ENCODE data around the gene TECTA.

TECTA gene

GRCh38 chr11:121194731-121195596, 93.9 kb downstream of the TECTA start:
- peak; percentile 80 for TF ChIP-seq CTCF (IDR thresholded peaks at IDR 0.05; ENCODE audit: insufficient read depth, low read depth, low read length, missing control alignments)
- no peak overlapping the region for H3K4me3 ChIP-seq (ENCODE audit: low read length)
- peak; percentile 72 for DNase-seq (ENCODE audit: low read depth)

- no peak for TF ChIP-seq CTCF (IDR thresholded peaks at IDR 0.05; ENCODE audit: insufficient read depth, low read depth, low read length, missing control alignments)
- DNase-seq (ENCODE audit: low read depth), result no peak
- H3K4me3 ChIP-seq (ENCODE audit: low read length), result no peak overlapping the region
Measured at GRCh38 chr11:121198491-121198890, 97.4 kb downstream of the TECTA start.

GRCh38 chr11:121199516-121199915, 98.5 kb downstream of the TECTA start:
- TF ChIP-seq CTCF (IDR thresholded peaks at IDR 0.05; ENCODE audit: insufficient read depth, low read depth, low read length, missing control alignments), result no peak
- DNase-seq (ENCODE audit: low read depth), result no peak
- H3K4me3 ChIP-seq (ENCODE audit: low read length), result no peak overlapping the region

- H3K4me3 ChIP-seq (ENCODE audit: low read length), result no peak overlapping the region
- no peak for DNase-seq (ENCODE audit: low read depth)
- no peak for TF ChIP-seq CTCF (IDR thresholded peaks at IDR 0.05; ENCODE audit: insufficient read depth, low read depth, low read length, missing control alignments)
Measured at GRCh38 chr11:121206810-121207209, 105.8 kb downstream of the TECTA start.

- no peak for TF ChIP-seq CTCF (IDR thresholded peaks at IDR 0.05; ENCODE audit: insufficient read depth, low read depth, low read length, missing control alignments)
- DNase-seq (ENCODE audit: low read depth), result no peak
- H3K4me3 ChIP-seq (ENCODE audit: low read length), result no peak overlapping the region
Measured at GRCh38 chr11:121207485-121208115, 106.6 kb downstream of the TECTA start.

GRCh38 chr11:121210445-121211080, 109.5 kb downstream of the TECTA start:
- no peak for DNase-seq (ENCODE audit: low read depth)
- TF ChIP-seq CTCF (IDR thresholded peaks at IDR 0.05; ENCODE audit: insufficient read depth, low read depth, low read length, missing control alignments), result no peak
- no peak overlapping the region for H3K4me3 ChIP-seq (ENCODE audit: low read length)
